ENCODE data around the gene USP5. TPM values are rescaled to one million over a fixed set of nuclear protein-coding genes. Genes with fewer than 3 reads are reported as not detected.

USP5 gene
- total and polyA plus RNA-seq, 2 experiments from 2014 or later: 61.6 to 78.9 TPM

- Histone ChIP-seq H3K4me1 (ENCODE audit: insufficient read depth) (peaks cover 8% of the 10 kb centered on the region), H3K27ac (no peak overlapping the region), H3K4me2 (no peak overlapping the region), H3K4me3 (no peak overlapping the region), H3K9me2 (replicated peaks; ENCODE audit: insufficient read depth) (no peaks in the 10 kb centered on the region), H3K79me2 (no peaks in the 10 kb centered on the region), H2AFZ (no peak overlapping the region), H3K9me3 (ENCODE audit: low read depth) (no peaks in the 10 kb centered on the region), H3K27me3 (no peaks in the 10 kb centered on the region), H3K36me3 (replicated peaks; ENCODE audit: insufficient read depth, low read depth) (no peaks in the 10 kb centered on the region), H4K20me1 (ENCODE audit: insufficient read depth, poor library complexity, severe bottlenecking) (no peaks in the 10 kb centered on the region)
- no peak for TF ChIP-seq CTCF (IDR thresholded peaks at IDR 0.05; ENCODE audit: poor library complexity)
- TF ChIP-seq EZH2 (IDR thresholded peaks at IDR 0.05; ENCODE audit: borderline replicate concordance): no peak
- TF ChIP-seq EZH2phosphoT487 (IDR thresholded peaks at IDR 0.05; ENCODE audit: low read depth, severe bottlenecking, unreplicated experiment): no peak
- no peak for DNase-seq (ENCODE audit: low spot score)
- WGBS (ENCODE audit: low lambda C conversion rate, missing lambda C conversion rate): 70% methylated on average over 4 of the region's 4 CpGs
Measured at GRCh38 chr12:6902448-6902847, 50.5 kb downstream of the USP5 start.

GRCh38 chr12:6903722-6904121 is 51.8 kb downstream of the USP5 start:
- Histone ChIP-seq H4K20me1 (ENCODE audit: insufficient read depth, poor library complexity, severe bottlenecking) (no peaks in the 10 kb centered on the region), H3K27me3 (no peaks in the 10 kb centered on the region), H3K36me3 (replicated peaks; ENCODE audit: insufficient read depth, low read depth) (no peaks in the 10 kb centered on the region), H3K4me2 (peak overlapping the region; percentile 88), H3K4me3 (no peak overlapping the region), H3K4me1 (ENCODE audit: insufficient read depth) (peaks cover 8% of the 10 kb centered on the region), H3K9me2 (replicated peaks; ENCODE audit: insufficient read depth) (no peaks in the 10 kb centered on the region), H3K9me3 (ENCODE audit: low read depth) (no peaks in the 10 kb centered on the region), H2AFZ (peak overlapping the region; percentile 89), H3K79me2 (no peaks in the 10 kb centered on the region), H3K27ac (peak overlapping the region; percentile 51)
- DNase-seq (ENCODE audit: low spot score): no peak
- WGBS (ENCODE audit: low lambda C conversion rate, missing lambda C conversion rate): 69% methylated on average over 1 of the region's 1 CpG
- TF ChIP-seq EZH2 (IDR thresholded peaks at IDR 0.05; ENCODE audit: borderline replicate concordance): no peak
- no peak for TF ChIP-seq CTCF (IDR thresholded peaks at IDR 0.05; ENCODE audit: poor library complexity)
- no peak for TF ChIP-seq EZH2phosphoT487 (IDR thresholded peaks at IDR 0.05; ENCODE audit: low read depth, severe bottlenecking, unreplicated experiment)

- Histone ChIP-seq H3K4me1 (ENCODE audit: insufficient read depth) (peaks cover 8% of the 10 kb centered on the region), H3K9me3 (ENCODE audit: low read depth) (no peaks in the 10 kb centered on the region), H4K20me1 (ENCODE audit: insufficient read depth, poor library complexity, severe bottlenecking) (no peaks in the 10 kb centered on the region), H3K4me3 (peak within 1 kb of the TSS; percentile 56), H3K4me2 (peak within 1 kb of the TSS; percentile 88), H3K36me3 (replicated peaks; ENCODE audit: insufficient read depth, low read depth) (no peaks in the 10 kb centered on the region), H3K27me3 (no peaks in the 10 kb centered on the region), H3K9me2 (replicated peaks; ENCODE audit: insufficient read depth) (no peaks in the 10 kb centered on the region), H3K79me2 (no peaks in the 10 kb centered on the region), H2AFZ (peak within 1 kb of the TSS; percentile 89), H3K27ac (peak within 1 kb of the TSS; percentile 74)
- TF ChIP-seq EZH2phosphoT487 (IDR thresholded peaks at IDR 0.05; ENCODE audit: low read depth, severe bottlenecking, unreplicated experiment) (no peak), CTCF (IDR thresholded peaks at IDR 0.05; ENCODE audit: poor library complexity) (no peak), EZH2 (IDR thresholded peaks at IDR 0.05; ENCODE audit: borderline replicate concordance) (no peak)
- peak; percentile 98 for DNase-seq (ENCODE audit: low spot score)
- 6% methylated on average over 34 of the region's 34 CpGs for WGBS (ENCODE audit: low lambda C conversion rate, missing lambda C conversion rate)
Measured at GRCh38 chr12:6904280-6905276, 52.6 kb downstream of the USP5 start, which contains the start of gene LRRC23. Gene LRRC23, plus strand, starts transcription at chr12:6904822. Its CDS starts 812 bp downstream, at chr12:6905634.

All from hepatocyte (in vitro differentiated cells).